BLaER1 (cell line): ENCODE data around the gene PCCA.

Experiments
- H3K27ac ChIP-seq: shearing (Covaris generic); formaldehyde crosslinking; 2 replicates; pipeline ENCODE4 v1.8.1; 2022
- H3K27me3 ChIP-seq: shearing (Covaris generic); formaldehyde crosslinking; 2 replicates; pipeline ENCODE4 v1.8.1; 2022
- H3K36me3 ChIP-seq: shearing (Covaris generic); formaldehyde crosslinking; 2 replicates; pipeline ENCODE4 v1.8.1; 2022
- H3K4me1 ChIP-seq: shearing (Covaris generic); formaldehyde crosslinking; 2 replicates; pipeline ENCODE4 v1.8.1; 2022
- H3K4me2 ChIP-seq: shearing (Covaris generic); formaldehyde crosslinking; 2 replicates; pipeline ENCODE4 v1.8.1; 2022
- H3K4me3 ChIP-seq: shearing (Covaris generic); formaldehyde crosslinking; 2 replicates; pipeline ENCODE4 v1.8.1; 2022
- H3K9ac ChIP-seq: shearing (Covaris generic); formaldehyde crosslinking; 2 replicates; pipeline ENCODE4 v1.8.1; 2022
- H3K9me3 ChIP-seq: shearing (Covaris generic); formaldehyde crosslinking; 2 replicates; pipeline ENCODE4 v1.8.1; 2022
- H4K20me1 ChIP-seq: shearing (Covaris generic); formaldehyde crosslinking; 2 replicates; pipeline ENCODE4 v1.8.1; 2022
- Cebpa-rat ChIP-seq: shearing (Covaris generic); IDR thresholded peaks from 2 replicates; pipeline ENCODE4 v1.8.1; 2022

PCCA gene

GRCh38 chr13:100461309-100462030 lies 372.6 kb downstream of the PCCA start:
- Histone ChIP-seq H3K27ac (no peak overlapping the region), H3K9ac (no peak overlapping the region), H3K36me3 (no peaks in the 10 kb centered on the region), H4K20me1 (no peaks in the 10 kb centered on the region), H3K4me1 (peaks cover 7% of the 10 kb centered on the region), H3K27me3 (no peaks in the 10 kb centered on the region), H3K4me2 (0 out of 2 replicates have a peak overlapping the region, but pooled peaks have one; percentile 1), H3K4me3 (no peak overlapping the region), H3K9me3 (no peaks in the 10 kb centered on the region)
- TF ChIP-seq Cebpa-rat = no peak

GRCh38 chr13:100464006-100464405 lies 375.1 kb downstream of the PCCA start:
- no peaks in the 10 kb centered on the region for H4K20me1 ChIP-seq
- H3K9me3 ChIP-seq = no peaks in the 10 kb centered on the region
- H3K4me1 ChIP-seq = peaks cover 7% of the 10 kb centered on the region
- H3K9ac ChIP-seq = no peak overlapping the region
- H3K4me2 ChIP-seq = no peak overlapping the region
- no peak for TF ChIP-seq Cebpa-rat
- no peaks in the 10 kb centered on the region for H3K36me3 ChIP-seq
- H3K27ac ChIP-seq = no peak overlapping the region
- H3K4me3 ChIP-seq = no peak overlapping the region
- H3K27me3 ChIP-seq = no peaks in the 10 kb centered on the region

DNA sequence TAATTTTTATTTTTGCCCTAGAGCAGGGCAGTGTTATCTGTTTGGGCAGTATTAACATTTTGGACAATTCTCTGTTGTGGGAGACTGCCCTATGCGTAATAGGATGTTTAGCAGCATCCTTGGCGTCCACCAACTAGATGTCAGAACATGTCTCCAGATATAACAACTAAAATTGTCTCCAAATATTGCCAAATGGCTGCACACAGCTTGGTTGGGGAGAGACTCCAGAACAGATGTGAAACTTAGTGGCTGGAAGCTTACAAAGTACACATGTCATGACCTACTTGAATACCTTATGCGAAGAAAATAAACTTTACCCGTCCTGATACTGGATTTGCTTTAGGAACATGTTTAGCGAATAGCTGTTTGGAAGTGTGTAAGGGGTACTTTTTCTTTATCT lies 376.7 kb downstream of the PCCA start:
- Histone ChIP-seq H3K9me3 (no peaks in the 10 kb centered on the region), H3K4me3 (no peak overlapping the region), H3K4me2 (no peak overlapping the region), H3K36me3 (no peaks in the 10 kb centered on the region), H3K27ac (no peak overlapping the region), H3K9ac (no peak overlapping the region), H4K20me1 (no peaks in the 10 kb centered on the region), H3K27me3 (no peaks in the 10 kb centered on the region), H3K4me1 (peaks cover 7% of the 10 kb centered on the region)
- TF ChIP-seq Cebpa-rat = no peak

DNA sequence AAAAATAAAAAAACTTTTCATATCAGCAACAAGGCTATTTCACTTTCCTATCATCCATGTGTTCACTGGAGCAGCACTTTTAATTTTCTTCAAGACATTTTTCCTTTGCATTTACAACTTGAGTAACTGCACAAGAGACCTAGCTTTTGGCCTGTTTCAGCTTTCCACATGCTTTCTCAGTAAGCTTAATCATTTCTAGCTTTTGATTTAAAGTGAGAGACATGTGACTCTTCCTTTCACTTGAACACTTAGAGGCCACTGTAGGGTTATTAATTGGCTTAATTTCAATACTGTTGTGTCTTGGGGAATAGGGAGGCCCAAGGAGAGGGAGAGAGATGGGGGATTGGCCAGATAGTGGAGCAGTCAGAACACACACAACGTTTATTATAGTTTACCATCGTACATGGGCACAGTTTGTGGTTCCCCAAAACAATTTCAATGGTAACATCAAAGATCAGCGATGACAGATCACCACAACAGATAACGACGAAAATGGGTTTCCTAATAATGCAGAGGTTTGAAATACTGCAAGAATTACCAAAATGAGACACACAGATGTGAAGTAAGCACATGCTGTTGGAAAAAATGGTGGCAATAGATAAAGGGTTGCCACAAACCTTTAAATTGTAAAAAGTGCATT lies 382.1 kb downstream of the PCCA start:
- TF ChIP-seq Cebpa-rat = no peak
- no peak overlapping the region for H3K4me3 ChIP-seq
- no peak overlapping the region for H3K27ac ChIP-seq

GRCh38 chr13:100473087-100473486 lies 384.2 kb downstream of the PCCA start:
- H3K27ac ChIP-seq = no peak overlapping the region
- no peaks in the 10 kb centered on the region for H3K27me3 ChIP-seq
- H3K4me3 ChIP-seq = no peak overlapping the region
- no peak for TF ChIP-seq Cebpa-rat
- H3K4me1 ChIP-seq = no peaks in the 10 kb centered on the region
- H3K9ac ChIP-seq = no peak overlapping the region
- no peaks in the 10 kb centered on the region for H4K20me1 ChIP-seq
- no peak overlapping the region for H3K4me2 ChIP-seq
- H3K36me3 ChIP-seq = no peaks in the 10 kb centered on the region
- no peaks in the 10 kb centered on the region for H3K9me3 ChIP-seq

More for the DNA sequence above, 382.1 kb downstream of the PCCA start:
- H3K27me3 ChIP-seq = no peaks in the 10 kb centered on the region
- no peaks in the 10 kb centered on the region for H3K9me3 ChIP-seq
- H3K4me1 ChIP-seq = no peaks in the 10 kb centered on the region
- H3K9ac ChIP-seq = no peak overlapping the region
- no peak overlapping the region for H3K4me2 ChIP-seq
- H3K36me3 ChIP-seq = no peaks in the 10 kb centered on the region
- H4K20me1 ChIP-seq = no peaks in the 10 kb centered on the region

DNA sequence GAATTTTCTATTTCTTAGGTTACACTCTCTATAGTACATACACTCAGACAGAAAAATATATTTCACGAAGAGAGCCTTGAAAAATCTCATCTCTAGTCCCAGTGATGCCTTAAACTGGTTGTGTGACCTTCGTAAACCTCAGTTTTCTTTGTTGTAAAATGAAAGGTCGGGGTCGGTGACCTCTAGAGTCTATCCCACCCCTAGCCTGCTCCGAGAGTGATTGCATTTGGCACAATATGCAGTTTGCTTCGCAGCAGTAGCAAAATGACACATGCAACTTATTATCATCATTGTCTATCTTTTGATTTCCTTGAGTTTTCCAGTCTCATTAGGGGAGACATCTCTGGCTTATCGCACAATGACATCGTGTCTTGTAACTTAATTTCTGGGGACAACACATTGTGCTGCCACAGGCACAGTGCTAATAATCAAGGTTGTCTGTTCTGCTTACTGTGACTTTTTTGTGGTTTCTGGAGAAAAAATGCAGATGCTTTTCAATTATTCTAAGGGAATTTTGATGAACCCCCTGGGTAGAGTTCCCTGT lies 384.7 kb downstream of the PCCA start:
- Histone ChIP-seq H4K20me1 (no peaks in the 10 kb centered on the region), H3K27ac (no peak overlapping the region), H3K9ac (no peak overlapping the region), H3K27me3 (no peaks in the 10 kb centered on the region), H3K4me2 (no peak overlapping the region), H3K36me3 (no peaks in the 10 kb centered on the region), H3K4me3 (no peak overlapping the region), H3K4me1 (no peaks in the 10 kb centered on the region), H3K9me3 (no peaks in the 10 kb centered on the region)
- no peak for TF ChIP-seq Cebpa-rat

DNA sequence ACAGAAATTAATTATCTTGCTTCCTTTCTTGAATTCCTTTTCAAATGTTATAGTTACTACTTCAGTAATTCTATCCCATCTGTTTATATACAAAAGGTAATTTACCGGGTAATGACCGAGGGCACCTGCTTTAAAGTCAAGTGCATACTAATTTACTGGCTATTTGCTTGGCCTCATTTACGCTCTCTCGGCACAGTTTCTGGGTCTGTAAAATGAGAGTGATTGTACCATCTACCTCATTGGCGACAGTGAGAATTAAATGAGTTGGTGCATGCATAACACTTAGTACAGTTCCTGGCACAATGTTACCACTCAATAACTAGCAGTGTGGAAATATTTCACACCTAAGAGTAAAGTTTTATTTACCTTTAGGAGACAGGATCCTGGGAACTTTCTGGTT lies 388.1 kb downstream of the PCCA start:
- no peak overlapping the region for H3K27ac ChIP-seq
- no peak overlapping the region for H3K4me3 ChIP-seq
- no peaks in the 10 kb centered on the region for H3K9me3 ChIP-seq
- H3K9ac ChIP-seq = no peak overlapping the region
- H4K20me1 ChIP-seq = no peaks in the 10 kb centered on the region
- no peaks in the 10 kb centered on the region for H3K27me3 ChIP-seq
- no peak for TF ChIP-seq Cebpa-rat
- H3K4me2 ChIP-seq = no peak overlapping the region
- H3K36me3 ChIP-seq = no peaks in the 10 kb centered on the region
- H3K4me1 ChIP-seq = peaks cover 20% of the 10 kb centered on the region

- H4K20me1 ChIP-seq = no peaks in the 10 kb centered on the region
- H3K4me2 ChIP-seq = no peak overlapping the region
- H3K9ac ChIP-seq = no peak overlapping the region
- no peaks in the 10 kb centered on the region for H3K9me3 ChIP-seq
- no peak for TF ChIP-seq Cebpa-rat
- H3K4me1 ChIP-seq = peaks cover 32% of the 10 kb centered on the region
- H3K27ac ChIP-seq = no peak overlapping the region
- H3K36me3 ChIP-seq = no peaks in the 10 kb centered on the region
- H3K27me3 ChIP-seq = no peaks in the 10 kb centered on the region
- H3K4me3 ChIP-seq = no peak overlapping the region
These were observed 389.4 kb downstream of the PCCA start for GRCh38 chr13:100478107-100478809.

DNA sequence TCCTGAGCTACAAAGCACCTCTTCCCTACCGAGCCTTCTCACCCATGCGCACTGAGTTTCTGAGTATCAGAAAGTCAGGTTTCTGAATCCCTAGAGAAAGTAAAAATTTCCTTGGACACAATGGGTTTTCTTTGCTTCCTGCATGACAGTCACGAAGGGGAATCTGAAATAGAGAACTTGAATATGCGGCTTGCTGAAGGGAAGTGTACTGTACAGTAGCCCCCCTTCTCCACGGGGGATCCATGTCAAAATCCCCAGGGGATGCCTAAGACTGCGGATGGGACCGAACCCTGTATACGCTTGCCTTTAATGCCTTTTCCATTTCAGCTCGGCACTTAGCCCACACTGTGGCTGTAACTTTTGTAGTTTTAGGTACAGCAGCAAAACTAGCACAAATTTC lies 391.8 kb downstream of the PCCA start:
- Histone ChIP-seq H3K4me2 (peak overlapping the region; percentile 67), H4K20me1 (no peaks in the 10 kb centered on the region), H3K4me3 (no peak overlapping the region), H3K27me3 (no peaks in the 10 kb centered on the region), H3K27ac (no peak overlapping the region), H3K36me3 (no peaks in the 10 kb centered on the region), H3K9me3 (no peaks in the 10 kb centered on the region), H3K9ac (no peak overlapping the region), H3K4me1 (peaks cover 55% of the 10 kb centered on the region)
- TF ChIP-seq Cebpa-rat = no peak

DNA sequence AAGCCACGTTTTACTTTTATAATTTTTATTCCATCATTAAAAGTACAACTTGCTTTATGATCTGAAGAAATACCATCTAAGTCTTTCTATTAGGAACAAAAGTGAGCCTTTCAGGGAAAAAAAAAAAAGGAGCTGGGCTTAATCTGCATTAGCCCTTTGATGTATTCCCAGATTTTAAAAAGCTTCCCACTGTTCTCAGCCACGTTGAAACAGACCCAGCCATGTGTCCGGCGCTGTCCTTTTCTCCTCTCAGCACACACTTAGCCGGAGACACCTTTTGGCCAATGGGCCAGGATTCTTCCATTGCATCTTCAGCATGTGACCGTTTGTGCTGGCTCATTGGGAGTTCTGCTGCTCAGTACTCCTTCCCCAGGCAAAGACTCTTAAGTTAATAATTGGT lies 394.2 kb downstream of the PCCA start:
- peaks cover 55% of the 10 kb centered on the region for H3K4me1 ChIP-seq
- no peaks in the 10 kb centered on the region for H3K27me3 ChIP-seq
- H3K4me2 ChIP-seq = peak overlapping the region; percentile 78
- H3K27ac ChIP-seq = peak overlapping the region; percentile 51; the same call in 1 of the 2 replicates
- H3K9ac ChIP-seq = no peak overlapping the region
- no peak for TF ChIP-seq Cebpa-rat
- no peaks in the 10 kb centered on the region for H4K20me1 ChIP-seq
- H3K36me3 ChIP-seq = no peaks in the 10 kb centered on the region
- H3K4me3 ChIP-seq = no peak overlapping the region
- H3K9me3 ChIP-seq = no peaks in the 10 kb centered on the region
